Smooth muscle cell of the brain vasculature (primary cell): ENCODE results near the gene MAP2K6.

Experiments
- DNase-seq: peaks from one replicate; pipeline ENCODE4 v3.0.0-alpha.2; 2012; ENCODE audit warnings: low read depth, low spot score

MAP2K6 gene

GRCh38 chr17:69492410-69493071 lies 78.0 kb downstream of the MAP2K6 start:
- DNase-seq, result peak; percentile 49

- no peak for DNase-seq
These were observed 81.3 kb downstream of the MAP2K6 start for GRCh38 chr17:69495787-69496186.

GRCh38 chr17:69497161-69497560 lies 82.7 kb downstream of the MAP2K6 start:
- DNase-seq, result no peak

- no peak for DNase-seq
These were observed 84.8 kb downstream of the MAP2K6 start for GRCh38 chr17:69499318-69499717.

- DNase-seq, result no peak
These were observed 86.5 kb downstream of the MAP2K6 start for GRCh38 chr17:69500911-69501429.

- DNase-seq, result peak; percentile 46
These were observed 87.3 kb downstream of the MAP2K6 start for GRCh38 chr17:69501591-69502468.

GRCh38 chr17:69503711-69504110 lies 89.2 kb downstream of the MAP2K6 start:
- DNase-seq, result no peak

GRCh38 chr17:69505740-69506139 lies 91.2 kb downstream of the MAP2K6 start:
- no peak for DNase-seq

- no peak for DNase-seq
These were observed 92.0 kb downstream of the MAP2K6 start for GRCh38 chr17:69506489-69506888.

- no peak for DNase-seq
These were observed 94.3 kb downstream of the MAP2K6 start for GRCh38 chr17:69508814-69509213.

- DNase-seq, result no peak
These were observed 96.8 kb downstream of the MAP2K6 start for GRCh38 chr17:69511250-69511649.

GRCh38 chr17:69512946-69513345 lies 98.4 kb downstream of the MAP2K6 start:
- no peak for DNase-seq

GRCh38 chr17:69516225-69516624 lies 101.7 kb downstream of the MAP2K6 start:
- no peak for DNase-seq

GRCh38 chr17:69516911-69517310 lies 102.4 kb downstream of the MAP2K6 start:
- DNase-seq, result no peak

GRCh38 chr17:69518951-69519350 lies 104.5 kb downstream of the MAP2K6 start:
- DNase-seq, result no peak

GRCh38 chr17:69523244-69523861 lies 108.9 kb downstream of the MAP2K6 start:
- DNase-seq, result no peak

GRCh38 chr17:69524854-69525253 lies 110.4 kb downstream of the MAP2K6 start:
- no peak for DNase-seq

- no peak for DNase-seq
These were observed 111.7 kb downstream of the MAP2K6 start for GRCh38 chr17:69525920-69526841.

- no peak for DNase-seq
These were observed 113.5 kb downstream of the MAP2K6 start for GRCh38 chr17:69528035-69528434.

GRCh38 chr17:69533481-69534234 lies 119.2 kb downstream of the MAP2K6 start:
- DNase-seq, result no peak

GRCh38 chr17:69534235-69534621 lies 119.7 kb downstream of the MAP2K6 start:
- DNase-seq, result no peak
